Peyer's patch (tissue), 4 donors: ENCODE data around the gene MT1B.
"Not testable (repeated sequence)": the region's sequence is repeated elsewhere in the genome, so short reads cannot be mapped to it uniquely, and the experiment has no call there.

Source experiments
- POLR2A ChIP-seq, 2 donors: fragments of 450-650 bp; IDR thresholded peaks; one replicate each; pipeline ENCODE4 v1.5.1; 2017; ENCODE audit warnings: antibody characterized with exemption in 2 of 2, mild to moderate bottlenecking in 2 of 2, moderate library complexity in 2 of 2
- TF ChIP-seq, protein P1 (sequence below), 6 experiments: fragments of 450-650 bp in 4 of 6; fragments of 200-600 bp in 2 of 6; sonication (generic) in 1 of 6; IDR thresholded peaks; one replicate each; pipeline ENCODE4 v1.5.1; 2017 to 2019; ENCODE audit warnings: antibody characterized with exemption in 6 of 6, mild to moderate bottlenecking in 3 of 6, moderate library complexity in 1 of 6

DNA sequence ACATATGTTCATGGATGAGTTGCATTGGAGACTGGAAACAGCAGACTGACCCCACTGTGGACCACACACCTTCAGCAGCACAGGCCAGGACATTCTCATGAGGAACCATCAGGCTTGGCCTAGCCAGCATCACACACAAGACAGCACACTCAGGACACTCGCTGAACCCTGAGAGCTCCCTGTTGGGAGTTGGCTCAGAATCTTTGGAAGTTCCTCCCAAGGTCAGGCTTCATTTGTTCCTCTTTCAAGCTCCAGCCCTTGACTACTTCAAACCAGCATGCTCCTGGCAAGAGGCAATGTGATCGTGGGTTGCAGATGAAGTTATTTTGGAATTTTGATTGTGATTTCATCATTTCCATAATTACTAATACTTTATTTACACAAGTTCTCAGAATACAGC lies 20.0 kb downstream of the MT1B start:
- not testable (repeated sequence) for TF ChIP-seq POLR2A (IDR thresholded peaks at IDR 0.05)
- TF ChIP-seq, protein P1, sequence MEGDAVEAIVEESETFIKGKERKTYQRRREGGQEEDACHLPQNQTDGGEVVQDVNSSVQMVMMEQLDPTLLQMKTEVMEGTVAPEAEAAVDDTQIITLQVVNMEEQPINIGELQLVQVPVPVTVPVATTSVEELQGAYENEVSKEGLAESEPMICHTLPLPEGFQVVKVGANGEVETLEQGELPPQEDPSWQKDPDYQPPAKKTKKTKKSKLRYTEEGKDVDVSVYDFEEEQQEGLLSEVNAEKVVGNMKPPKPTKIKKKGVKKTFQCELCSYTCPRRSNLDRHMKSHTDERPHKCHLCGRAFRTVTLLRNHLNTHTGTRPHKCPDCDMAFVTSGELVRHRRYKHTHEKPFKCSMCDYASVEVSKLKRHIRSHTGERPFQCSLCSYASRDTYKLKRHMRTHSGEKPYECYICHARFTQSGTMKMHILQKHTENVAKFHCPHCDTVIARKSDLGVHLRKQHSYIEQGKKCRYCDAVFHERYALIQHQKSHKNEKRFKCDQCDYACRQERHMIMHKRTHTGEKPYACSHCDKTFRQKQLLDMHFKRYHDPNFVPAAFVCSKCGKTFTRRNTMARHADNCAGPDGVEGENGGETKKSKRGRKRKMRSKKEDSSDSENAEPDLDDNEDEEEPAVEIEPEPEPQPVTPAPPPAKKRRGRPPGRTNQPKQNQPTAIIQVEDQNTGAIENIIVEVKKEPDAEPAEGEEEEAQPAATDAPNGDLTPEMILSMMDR (IDR thresholded peaks at IDR 0.05) = not testable (repeated sequence)
